GM19193 (cell line): ENCODE data around the gene SMIM23.

Experiments used
- POLR2A ChIP-seq: IDR thresholded peaks from 4 replicates; pipeline ENCODE4 v1.6.1; 2011; ENCODE audit not compliant: insufficient read depth, insufficient read length; ENCODE audit errors: extremely low read depth

The SMIM23 gene

DNA sequence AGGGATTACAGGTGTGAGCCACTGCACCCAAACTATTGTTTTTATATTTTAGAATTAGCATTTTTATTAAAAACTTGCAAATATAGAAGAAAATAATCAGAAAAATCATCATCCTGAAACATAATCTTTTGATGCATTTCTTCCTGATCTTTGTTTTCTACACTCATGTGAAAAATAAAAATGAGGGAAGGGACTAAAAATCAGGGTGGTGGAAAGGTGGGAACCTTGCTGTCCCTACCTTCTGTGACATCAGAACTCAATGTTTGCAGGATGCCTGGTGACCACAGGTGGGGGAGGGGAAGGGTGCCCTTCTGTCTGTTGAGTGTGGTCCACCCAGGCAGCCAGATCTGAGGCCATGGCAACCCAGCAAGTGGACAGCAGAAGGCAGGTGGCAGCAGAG, at the start of gene SMIM23:
TSS of gene SMIM23 (plus strand) at position 301 of the 400 bp plus-strand sequence. CDS start at position 356, 55 bp downstream.
- TF ChIP-seq POLR2A: no peak

DNA sequence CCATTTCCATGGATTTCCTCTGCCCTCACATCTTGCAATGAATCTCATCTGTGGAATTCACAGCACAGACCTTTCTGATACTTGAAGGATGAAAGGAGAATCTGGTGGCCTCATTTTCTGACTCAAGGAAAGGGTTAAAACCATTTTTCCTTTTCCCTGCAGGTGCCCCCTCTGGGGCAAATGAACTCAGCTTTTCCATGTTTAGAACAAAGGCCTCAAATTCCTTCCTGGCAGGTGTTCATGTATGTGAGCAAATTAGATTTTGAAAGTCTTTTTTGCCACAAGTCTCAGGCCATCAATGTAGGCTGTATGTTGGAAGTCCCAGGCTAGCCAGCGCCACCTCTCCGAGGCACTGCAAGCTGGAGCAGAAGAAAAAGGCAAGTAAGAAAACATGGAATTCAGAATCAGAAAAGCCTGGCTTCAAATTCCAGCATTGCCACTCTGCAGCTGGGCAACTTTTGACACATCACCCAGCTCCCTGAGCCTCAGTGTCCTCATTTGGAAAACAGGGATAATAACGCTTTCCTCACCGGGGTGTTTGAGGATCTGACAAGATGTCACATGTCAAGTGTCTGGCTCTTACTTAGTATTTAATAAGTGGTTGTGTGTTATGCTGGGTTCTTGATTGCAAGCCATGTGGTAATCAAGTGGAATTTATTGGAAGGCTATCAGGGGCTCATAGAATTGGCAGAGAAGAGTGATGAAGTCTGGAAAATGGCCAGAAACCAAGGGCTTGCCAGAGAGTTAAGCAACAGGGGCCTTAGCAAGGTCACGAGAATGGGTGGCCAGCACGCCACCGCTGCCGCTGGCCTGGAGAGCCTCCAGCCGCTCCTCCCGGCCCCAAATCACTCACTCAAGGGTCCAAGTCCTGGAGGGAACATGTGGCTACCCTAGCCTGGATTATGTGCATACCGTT, 48.4 kb upstream of the SMIM23 start:
- TF ChIP-seq POLR2A: no peak

DNA sequence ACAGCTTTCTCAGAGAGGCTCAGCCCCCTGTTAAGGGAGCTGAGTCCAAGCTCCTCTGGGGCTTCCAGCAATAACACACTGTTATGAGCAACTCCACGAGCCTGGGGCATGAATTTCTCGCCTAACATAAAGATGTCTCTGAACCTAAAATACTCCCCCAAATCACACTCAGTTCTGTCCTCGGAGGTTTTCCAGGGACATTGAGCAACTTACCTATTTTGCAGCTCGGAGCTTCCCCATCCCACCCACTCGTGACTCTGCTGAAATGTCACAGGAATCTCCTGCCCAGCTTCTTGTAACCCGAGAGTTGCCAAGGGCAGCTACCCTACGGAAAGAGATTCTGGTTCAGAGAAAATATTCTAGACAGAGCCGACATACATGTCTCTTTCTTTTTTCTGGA, 47.1 kb upstream of the SMIM23 start:
- no peak for TF ChIP-seq POLR2A

DNA sequence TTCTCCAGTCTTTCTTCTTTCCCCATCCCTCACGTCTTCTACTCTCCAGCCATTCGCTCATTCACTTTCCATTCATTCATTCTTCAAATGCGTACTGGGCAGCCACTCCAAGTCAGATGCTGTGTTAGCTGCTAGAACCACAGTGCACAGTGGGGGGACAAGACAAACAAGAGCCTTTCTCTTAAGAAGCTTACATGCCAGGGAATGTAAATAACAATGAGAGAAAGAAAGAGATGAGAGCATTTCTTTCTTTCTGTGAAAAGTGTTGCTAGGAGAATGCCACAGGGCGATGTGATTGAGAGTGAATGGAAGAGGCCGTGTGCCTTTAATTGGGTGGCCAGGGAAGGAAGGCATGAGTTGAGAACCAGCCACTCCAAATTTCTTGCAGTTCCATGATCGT, 46.3 kb upstream of the SMIM23 start:
- TF ChIP-seq POLR2A: no peak

DNA sequence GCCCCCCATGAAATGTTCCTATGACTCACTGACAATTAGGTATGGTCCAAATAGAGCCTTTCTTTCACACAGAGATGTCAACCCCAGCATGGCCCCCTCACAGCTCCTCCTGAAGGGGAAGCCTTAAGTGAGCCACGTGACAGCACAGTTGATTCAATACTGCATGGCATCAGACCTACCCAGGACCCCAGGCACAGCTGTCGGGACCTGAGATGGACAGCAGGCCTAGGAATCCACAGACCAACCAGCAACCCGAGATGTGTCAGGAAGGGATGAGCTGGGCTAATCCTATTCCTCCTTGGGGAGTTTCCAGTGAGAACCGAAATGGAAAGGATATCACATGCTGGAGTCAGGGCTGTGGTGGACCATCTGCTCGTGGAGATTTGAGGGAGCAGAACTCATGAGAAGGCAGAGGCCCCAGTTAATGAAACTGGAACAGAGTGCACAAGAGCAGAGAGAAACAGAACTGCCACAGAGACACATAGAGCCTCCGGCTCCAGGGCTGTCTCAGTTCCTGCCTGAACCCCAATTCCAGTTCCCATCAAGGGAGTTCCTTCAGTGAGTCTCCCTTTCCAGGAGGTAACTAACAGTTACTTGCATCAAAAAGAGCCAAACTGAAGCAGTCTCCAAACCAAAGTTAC, 42.1 kb upstream of the SMIM23 start:
- TF ChIP-seq POLR2A: no peak

DNA sequence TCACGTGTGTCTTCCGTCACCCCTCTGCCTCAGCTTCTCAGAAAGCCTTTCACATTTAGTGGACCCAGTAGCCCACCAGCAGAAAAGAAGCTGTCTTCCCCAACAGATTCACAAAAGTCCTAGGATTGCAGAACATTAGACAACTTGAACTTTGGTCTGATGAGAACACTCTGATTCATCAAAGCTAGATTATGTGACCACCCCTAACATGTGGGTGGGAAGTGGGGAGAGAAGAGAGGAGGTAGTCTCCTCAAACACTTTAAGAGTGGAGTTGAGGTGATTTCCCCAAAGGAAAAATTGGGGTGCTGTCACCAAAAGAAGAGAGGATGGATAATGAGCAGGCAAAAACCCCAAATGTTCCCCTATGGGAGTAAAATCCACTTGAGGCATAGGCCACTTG, 41.4 kb upstream of the SMIM23 start:
- no peak for TF ChIP-seq POLR2A

DNA sequence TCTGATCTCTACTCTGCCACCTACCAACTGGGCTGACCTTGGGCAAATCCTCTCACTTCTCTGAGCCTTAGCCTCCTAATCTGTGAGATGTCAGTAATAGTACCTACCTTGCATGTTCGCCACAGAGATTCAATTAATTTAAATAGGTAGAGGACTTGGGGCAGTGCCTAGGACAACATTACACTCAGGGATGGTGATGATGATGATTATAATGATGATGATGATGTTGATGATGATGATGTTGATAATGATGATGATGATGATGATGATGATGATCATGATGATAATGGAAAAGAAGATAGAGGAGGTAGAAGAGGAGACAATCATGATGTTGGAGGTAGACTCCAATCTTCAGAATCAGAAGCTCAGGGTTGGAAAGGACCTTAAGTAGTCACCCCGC, 40.7 kb upstream of the SMIM23 start:
- no peak for TF ChIP-seq POLR2A

DNA sequence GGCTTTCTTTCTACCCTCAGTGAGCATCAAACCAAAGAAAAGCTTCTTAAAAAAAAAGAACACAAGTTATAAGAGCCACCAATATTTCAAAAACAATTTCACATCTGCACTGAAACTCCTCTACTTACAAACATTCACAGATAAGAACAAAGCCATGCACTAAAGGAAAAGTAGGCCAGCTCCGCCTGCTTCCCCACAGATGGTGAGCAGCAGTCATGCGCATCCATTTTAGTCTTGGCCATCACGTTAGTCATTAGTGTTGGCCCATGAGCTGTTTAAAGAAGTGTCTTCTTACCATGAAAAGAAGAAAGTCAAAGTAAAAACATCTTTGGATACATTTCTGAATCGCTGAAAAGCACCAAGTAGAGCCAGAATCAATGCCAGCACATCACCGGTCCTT, 40.0 kb upstream of the SMIM23 start:
- no peak for TF ChIP-seq POLR2A

DNA sequence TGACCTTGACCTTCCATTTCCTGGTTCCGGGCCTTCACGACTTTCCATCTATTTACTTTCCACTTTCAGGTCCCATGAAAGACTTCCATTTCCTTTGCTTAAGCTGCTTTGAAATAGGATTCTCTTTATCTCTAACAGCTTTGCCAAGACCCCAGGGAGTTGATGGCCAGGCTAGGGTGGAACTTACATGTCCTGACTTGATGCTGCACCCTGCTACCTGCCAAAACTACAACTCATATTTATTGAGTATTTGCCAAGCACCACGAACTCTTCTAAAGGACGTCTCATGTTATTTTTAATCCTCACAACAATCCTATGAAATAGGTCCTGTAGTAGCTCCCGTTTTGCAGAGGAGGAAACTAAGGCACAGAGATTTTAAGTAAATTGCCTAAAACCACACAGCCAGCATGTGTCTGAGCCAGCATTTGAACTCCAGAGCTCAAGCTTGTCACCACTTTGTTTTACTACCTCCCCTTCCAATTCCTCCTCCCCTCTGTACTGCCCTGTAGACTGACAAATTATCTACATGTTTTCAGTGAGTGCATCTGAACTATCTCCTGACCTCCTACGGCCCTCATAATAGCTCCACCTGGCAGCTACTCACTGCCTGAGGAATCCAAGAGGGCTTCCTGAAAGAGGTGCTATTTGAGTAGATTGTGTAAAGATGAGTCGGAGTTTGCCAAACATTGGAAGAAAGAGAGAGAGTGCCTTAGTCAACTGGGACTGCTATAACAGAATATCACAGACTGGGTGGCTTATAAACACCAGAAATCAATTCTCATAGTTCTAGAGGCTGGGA, 38.4 kb upstream of the SMIM23 start:
- no peak for TF ChIP-seq POLR2A

DNA sequence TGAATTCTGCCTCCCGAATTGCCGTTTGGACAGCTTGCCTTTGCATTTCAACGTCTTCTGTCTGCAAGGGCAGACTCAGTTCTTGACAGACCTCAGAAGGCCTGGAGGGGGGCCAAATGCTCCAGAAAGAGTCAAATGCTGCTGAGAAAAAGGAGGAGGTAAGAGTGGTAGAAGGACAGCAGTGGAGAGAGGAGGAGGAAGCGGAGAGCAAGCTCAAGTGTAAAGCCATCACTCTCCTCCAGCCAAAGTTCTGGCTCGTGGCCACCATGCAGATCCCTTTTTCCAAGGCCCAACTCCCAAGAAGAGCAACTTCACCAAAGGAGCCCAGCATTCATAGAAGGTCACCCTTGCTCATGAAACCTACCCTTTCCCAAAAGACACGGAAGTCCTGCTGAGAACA, 36.9 kb upstream of the SMIM23 start:
- no peak for TF ChIP-seq POLR2A

DNA sequence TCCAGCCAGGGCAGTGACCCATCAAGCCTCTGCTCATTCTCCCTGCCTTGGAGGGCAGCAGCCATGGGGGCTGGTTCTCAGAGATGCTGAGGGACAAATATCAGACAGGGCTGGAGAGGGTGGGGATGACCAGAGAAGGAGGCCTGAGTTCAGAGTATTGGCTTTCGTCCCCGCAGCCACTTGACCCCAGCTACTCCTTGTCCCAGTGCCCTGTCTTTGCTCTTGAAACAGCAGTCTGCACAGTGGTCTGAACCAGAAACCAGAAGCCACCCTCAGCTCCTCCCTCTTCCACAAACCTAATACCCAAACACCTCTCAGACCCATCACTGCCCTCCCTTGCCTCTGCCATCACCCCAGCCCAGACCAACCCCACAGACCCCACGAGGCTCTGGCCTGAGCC, 36.3 kb upstream of the SMIM23 start:
- TF ChIP-seq POLR2A: no peak

DNA sequence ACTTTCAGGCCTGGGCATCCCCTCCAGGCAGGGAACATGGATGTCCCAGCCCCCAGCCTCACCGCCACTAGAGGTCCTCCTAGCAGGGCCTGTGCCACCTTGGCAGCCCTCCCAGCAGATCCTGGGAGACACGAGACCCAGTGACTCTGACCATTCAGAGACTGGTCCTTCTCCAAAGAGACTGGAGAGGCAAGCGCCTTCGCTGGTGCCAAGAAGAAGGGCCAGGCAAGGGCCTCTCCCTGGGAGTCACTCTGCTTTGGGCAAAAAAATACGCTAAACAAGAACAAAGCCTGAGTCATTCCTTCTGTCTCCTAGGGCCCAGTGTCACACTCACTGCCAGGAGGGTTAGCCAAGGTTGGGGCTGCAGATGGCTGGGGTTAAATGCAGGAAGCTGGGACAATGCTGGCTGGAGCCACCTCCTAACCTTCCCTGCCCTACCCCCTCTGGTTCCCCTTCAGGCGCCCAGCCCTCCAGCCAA, 35.3 kb upstream of the SMIM23 start:
- TF ChIP-seq POLR2A: no peak

DNA sequence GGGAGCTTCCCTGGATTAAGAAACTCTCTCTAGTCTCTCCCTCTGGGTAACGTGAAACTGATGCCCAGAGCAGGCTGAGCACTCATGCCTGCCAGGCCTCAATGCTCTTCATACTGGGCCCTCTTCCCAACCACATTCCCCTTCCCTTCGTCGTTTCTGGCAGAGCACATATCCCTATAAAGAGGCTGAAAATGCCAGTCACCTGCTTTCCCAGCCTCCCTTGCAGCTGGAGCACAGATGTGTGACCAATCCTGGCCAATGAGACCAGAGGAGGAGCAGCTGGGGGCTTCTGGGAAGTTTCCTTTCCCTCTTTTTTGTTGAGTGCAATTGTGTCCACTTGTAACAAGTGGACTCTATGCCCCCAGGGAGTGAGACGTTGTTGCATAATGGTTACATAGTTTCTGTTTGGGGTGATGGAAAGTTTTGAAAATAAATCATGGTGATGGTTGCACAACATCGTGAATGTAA, 30.2 kb upstream of the SMIM23 start:
- TF ChIP-seq POLR2A: no peak

DNA sequence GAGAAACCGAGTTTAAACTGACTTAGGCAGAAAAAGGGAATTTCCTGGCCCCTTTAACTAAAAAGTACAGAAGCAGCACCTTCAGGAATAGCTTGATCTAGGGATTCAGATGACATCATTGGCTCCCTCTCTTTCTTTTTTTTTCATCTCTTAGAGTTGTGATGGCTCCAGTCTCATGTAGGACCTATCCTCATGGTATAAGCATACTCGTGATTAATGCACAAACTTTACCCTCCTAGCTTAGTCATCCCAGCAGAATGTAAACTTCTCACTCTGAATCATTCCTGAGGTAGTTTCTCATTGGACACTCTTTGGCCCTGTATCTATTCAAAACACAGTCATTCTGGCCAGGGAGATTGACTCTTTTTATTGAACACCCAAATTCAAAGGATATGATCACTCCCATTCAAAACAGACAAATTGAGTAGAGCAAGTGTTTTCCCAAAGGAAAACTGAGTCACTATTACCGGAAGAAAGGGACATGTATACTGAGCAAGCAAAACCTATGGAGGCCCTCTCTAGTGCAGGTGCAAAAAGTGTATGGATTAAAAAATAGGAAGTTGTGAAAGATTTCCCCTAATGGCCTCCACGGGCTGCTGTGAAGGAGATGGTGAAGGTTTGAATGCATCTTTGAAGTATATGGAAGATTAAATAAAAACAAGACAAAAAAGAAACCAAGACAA, 27.6 kb upstream of the SMIM23 start:
- TF ChIP-seq POLR2A: no peak
